IMR-90 (cell line): ENCODE measurements around the gene PAWR. TPM values are rescaled to one million over a fixed set of nuclear protein-coding genes. Genes with fewer than 3 reads are reported as not detected.
A peak's percentile ranks its signal among the peaks of the same experiment; 100 is the strongest.

ENCODE experiments used
- ATAC-seq: fragments of 200-7000 bp; cut with Tn5 transposase; 2 replicates; pipeline ENCODE4 v1.9.1; 2020; ENCODE audit warnings: low read depth, mild to moderate bottlenecking, moderate library complexity
- BruUV-seq: library from RNA; stranded (reverse); fragments of 400-500 nt; replicated peaks from 2 replicates; lab custom pipeline; 2021; lab: Mats Ljungman, UMichigan
- CTCF ChIA-PET: fragments of 300-600 bp; formaldehyde crosslinking; extraction: SDS; loops from one replicate; lab custom pipeline; 2021; ENCODE audit warnings: antibody characterized with exemption; lab: Yijun Ruan, JAX
- POLR2A ChIA-PET: fragments of 300-600 bp; sonication (Branson Sonifier 250); formaldehyde crosslinking; loops from one replicate; lab custom pipeline; 2022; ENCODE audit warnings: antibody characterized with exemption; ENCODE audit not compliant: unreplicated experiment; lab: Charles Lee
- DNase-seq: peaks from one replicate; pipeline ENCODE4 v3.0.0; 2013
- H2AFZ ChIP-seq: replicated peaks from 2 replicates; pipeline ENCODE3; 2013; ENCODE audit warnings: low read length, mild to moderate bottlenecking; ENCODE audit not compliant: poor library complexity
- H2AK5ac ChIP-seq: 2 replicates; pipeline ENCODE4 v1.6.1; 2013; ENCODE audit warnings: low read depth, low read length, inconsistent platforms
- H2AK9ac ChIP-seq: replicated peaks from 2 replicates; pipeline ENCODE3; 2013; ENCODE audit warnings: mild to moderate bottlenecking, low read depth, low read length, moderate library complexity; ENCODE audit not compliant: poor library complexity
- H2BK120ac ChIP-seq: 2 replicates; pipeline ENCODE4 v1.6.1; 2013; ENCODE audit warnings: low read depth, low read length, inconsistent platforms
- H2BK15ac ChIP-seq: 3 replicates; pipeline ENCODE4 v1.6.1; 2013; ENCODE audit warnings: low read depth, low read length, inconsistent platforms
- H2BK20ac ChIP-seq: 2 replicates; pipeline ENCODE4 v1.6.1; 2013; ENCODE audit warnings: low read depth, mild to moderate bottlenecking, inconsistent platforms, low read length, moderate library complexity
- H2BK5ac ChIP-seq: 2 replicates; pipeline ENCODE4 v1.6.1; 2013; ENCODE audit warnings: mild to moderate bottlenecking, low read depth, low read length, inconsistent platforms; ENCODE audit not compliant: poor library complexity, severe bottlenecking
- H3K14ac ChIP-seq: replicated peaks from 2 replicates; pipeline ENCODE4 v1.6.1; 2013; ENCODE audit warnings: low read depth, low read length, inconsistent platforms
- H3K18ac ChIP-seq: 2 replicates; pipeline ENCODE4 v1.6.1; 2013; ENCODE audit warnings: low read depth, low read length, control low read depth
- H3K23ac ChIP-seq: 2 replicates; pipeline ENCODE4 v1.6.1; 2013; ENCODE audit warnings: low read depth, low read length, inconsistent platforms
- H3K27ac ChIP-seq: 2 replicates; pipeline ENCODE4 v1.5.1; 2013; ENCODE audit warnings: mild to moderate bottlenecking, control low read depth, low read length; ENCODE audit not compliant: insufficient read depth
- H3K27me3 ChIP-seq: 2 replicates; pipeline ENCODE4 v1.6.1; 2013; ENCODE audit warnings: low read length; ENCODE audit not compliant: control insufficient read depth, insufficient read depth
- H3K36me3 ChIP-seq: 2 replicates; pipeline ENCODE4 v1.6.1; 2013; ENCODE audit warnings: low read length, mixed read lengths; ENCODE audit not compliant: control insufficient read depth, insufficient read depth
- H3K4ac ChIP-seq: 2 replicates; pipeline ENCODE4 v1.6.1; 2013; ENCODE audit warnings: low read depth, low read length, inconsistent platforms
- H3K4me1 ChIP-seq: 2 replicates; pipeline ENCODE4 v1.6.1; 2013; ENCODE audit warnings: low read length, mixed read lengths; ENCODE audit not compliant: control insufficient read depth, insufficient read depth
- H3K4me2 ChIP-seq: 2 replicates; pipeline ENCODE4 v1.6.1; 2013; ENCODE audit warnings: low read depth, mild to moderate bottlenecking, control low read depth, low read length, moderate library complexity
- H3K4me3 ChIP-seq: 2 replicates; pipeline ENCODE4 v1.5.1; 2013; ENCODE audit warnings: low read depth, mild to moderate bottlenecking, control low read depth, low read length, moderate library complexity; ENCODE audit not compliant: insufficient read depth
- H3K56ac ChIP-seq: 2 replicates; pipeline ENCODE4 v1.6.1; 2013; ENCODE audit warnings: low read length, inconsistent platforms; ENCODE audit not compliant: insufficient read depth; ENCODE audit errors: extremely low read depth
- H3K79me1 ChIP-seq, 2 experiments: 2 replicates each; pipeline ENCODE4 v1.6.1; 2013; ENCODE audit warnings: low read length in 2 of 2, inconsistent platforms in 1 of 2, low read depth in 1 of 2
- H3K9ac ChIP-seq: 2 replicates; pipeline ENCODE4 v1.6.1; 2013; ENCODE audit warnings: low read depth, low read length, control low read depth
- H3K9me1 ChIP-seq: 2 replicates; pipeline ENCODE4 v1.6.1; 2013; ENCODE audit warnings: low read length, inconsistent platforms; ENCODE audit not compliant: insufficient read depth
- H3K9me3 ChIP-seq: 2 replicates; pipeline ENCODE4 v1.6.1; 2013; ENCODE audit warnings: low read length; ENCODE audit not compliant: control insufficient read depth, insufficient read depth
- H4K20me1 ChIP-seq: 2 replicates; pipeline ENCODE4 v1.6.1; 2013; ENCODE audit warnings: low read length, inconsistent platforms; ENCODE audit not compliant: insufficient read depth
- H4K5ac ChIP-seq: 2 replicates; pipeline ENCODE4 v1.6.1; 2013; ENCODE audit warnings: mild to moderate bottlenecking, low read depth, low read length, control low read depth
- H4K8ac ChIP-seq, 2 experiments: 2 replicates each; pipeline ENCODE4 v1.6.1; 2013; ENCODE audit warnings: low read depth in 2 of 2, low read length in 2 of 2, control low read depth in 1 of 2, inconsistent platforms in 1 of 2
- H4K91ac ChIP-seq: 2 replicates; pipeline ENCODE4 v1.6.1; 2013; ENCODE audit warnings: low read depth, low read length, inconsistent platforms; ENCODE audit not compliant: insufficient read depth
- BHLHE40 ChIP-seq: fragments of 150-350 bp; IDR thresholded peaks from 2 replicates; pipeline ENCODE4 v1.6.1; 2016; ENCODE audit warnings: mild to moderate bottlenecking, low read depth, low read length
- MAFK ChIP-seq: IDR thresholded peaks from 2 replicates; pipeline ENCODE4 v1.6.1; 2012; ENCODE audit warnings: low read depth, low read length, improper control_type of control experiment
- SMC3 ChIP-seq: fragments of 150-350 bp; IDR thresholded peaks from 2 replicates; pipeline ENCODE4 v1.6.1; 2016; ENCODE audit warnings: low read depth, mild to moderate bottlenecking, antibody characterized with exemption, low read length, moderate library complexity
- WGBS, 2 experiments: methylation state at CpG; one replicate each; pipeline versions ENCODE4 v1.1.5 to v1.1.7; 2013; ENCODE audit warnings: missing lambda C conversion rate in 2 of 2; ENCODE audit not compliant: insufficient read length in 1 of 2; ENCODE audit errors: extremely low coverage in 2 of 2; 5-methylcytosine and 5-hydroxymethylcytosine counted together
- dilution Hi-C: fragments of 300-500 bp; cut with HindIII; formaldehyde crosslinking; loops from one replicate; pipeline ENCODE4 v1.14.3; 2018; ENCODE audit warnings: low sequenced_read_pairs; ENCODE audit not compliant: unreplicated experiment
- in situ Hi-C: fragments of 300-500 bp; cut with MboI; formaldehyde crosslinking; loops from 3 replicates; pipeline ENCODE4 v1.14.3; 2019; ENCODE audit warnings: low sequenced_read_pairs, inconsistent platforms, mixed read lengths
- intact Hi-C: fragments of 100-400 bp; cut with micrococcal nuclease; formaldehyde crosslinking; loops from 2 replicates; pipeline ENCODE4 v1.10.0; 2022
- polyA plus RNA-seq, 3 experiments: library from polyadenylated mRNA; depleted of rRNA; stranded (reverse); fragments of >200 nt; gene quantifications; 2 replicates each; pipeline ENCODE4 v1.2.3, GENCODE V29; 2012; ENCODE audit warnings: low replicate concordance in 1 of 3
- total RNA-seq: library from RNA; depleted of rRNA; stranded (reverse); fragments of >200 nt; gene quantifications from 2 replicates; pipeline ENCODE4 v1.2.3, GENCODE V29; 2012
- TF ChIP-seq, protein P1 (sequence below): conservative IDR thresholded peaks from 2 replicates; pipeline ENCODE4 v1.5.1; 2012; ENCODE audit warnings: mild to moderate bottlenecking, low read depth, low read length, improper control_type of control experiment

The PAWR gene
- total and polyA plus RNA-seq, 2 of the 4 experiments (the other 2 are of a cell fraction) = 13.2 to 13.6 TPM

DNA sequence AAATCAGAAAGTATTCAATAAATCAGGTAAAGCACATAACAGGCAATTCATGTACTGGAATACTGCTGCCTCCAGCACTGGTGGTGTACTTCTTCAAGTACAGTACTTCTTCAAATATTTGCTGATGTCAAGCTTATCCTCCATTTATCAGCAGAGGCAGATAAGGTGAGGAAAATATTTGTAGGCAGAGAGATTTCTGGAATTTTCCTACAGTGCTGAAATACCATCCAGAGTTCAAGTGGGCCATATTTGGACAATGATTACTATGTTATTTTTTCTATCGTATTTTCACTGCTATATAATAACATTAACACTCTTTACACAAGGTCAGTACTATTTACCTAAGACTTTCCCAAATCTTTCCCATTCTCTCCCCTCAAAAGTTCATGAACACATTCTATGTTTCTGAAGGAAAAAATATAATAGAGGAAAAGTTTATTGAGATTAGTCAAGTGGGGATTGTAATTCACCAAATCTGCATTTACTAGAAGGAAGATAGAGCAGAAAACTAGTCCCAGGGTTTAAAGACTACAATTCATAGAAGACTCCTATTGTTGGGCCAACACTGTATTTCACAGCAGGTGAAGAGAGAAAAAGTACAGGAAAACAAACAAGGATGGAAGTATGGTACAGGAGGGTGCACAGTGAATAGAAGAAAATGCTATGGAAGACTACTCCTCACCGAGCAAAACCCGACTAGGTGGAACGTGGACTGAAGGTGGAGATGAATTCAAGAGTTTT lies 141.1 kb downstream of the PAWR start:
- ChIA-PET CTCF (no interaction called here), POLR2A (no interaction called here)
- Histone ChIP-seq H3K23ac (no peak overlapping the region), H3K79me1 (0 out of 4 replicates have a peak, but pooled peaks cover 0 to 6% of the 10 kb centered on the region in 2 experiments), H4K5ac (peak overlapping the region; percentile 39; the same call in 1 of the 2 replicates), H3K36me3 (peaks cover 3% of the 10 kb centered on the region), H3K56ac (no peak overlapping the region), H4K8ac (peak overlapping the region in 1 of 2 experiments; percentile 44; a peak in 1 of 4 replicates), H2BK20ac (peak overlapping the region; percentile 84), H3K14ac (no peak overlapping the region; the same call in 1 of the 2 replicates), H2BK5ac (peak overlapping the region; percentile 73), H3K27ac (peak overlapping the region; percentile 7; the same call in 1 of the 2 replicates), H4K20me1 (no peaks in the 10 kb centered on the region), H2AK9ac (no peak overlapping the region), H2BK120ac (peak overlapping the region; percentile 96), H2AK5ac (peak overlapping the region; percentile 65; the same call in 1 of the 2 replicates), H3K4me3 (no peak overlapping the region), H3K4me2 (no peak overlapping the region; the same call in 1 of the 2 replicates), H4K91ac (peak overlapping the region; percentile 19), H3K18ac (peak overlapping the region; percentile 24; the same call in 1 of the 2 replicates), H3K9me3 (no peaks in the 10 kb centered on the region), H2AFZ (no peak overlapping the region), H3K4me1 (peaks cover 19% of the 10 kb centered on the region), H3K9me1 (peaks cover 4% of the 10 kb centered on the region; the same call in 1 of the 2 replicates), H3K27me3 (no peaks in the 10 kb centered on the region), H3K9ac (no peak overlapping the region), H2BK15ac (peak overlapping the region; percentile 15; the same call in 1 of the 3 replicates), H3K4ac (peak overlapping the region; percentile 92; the same call in 1 of the 2 replicates)
- BruUV-seq = no TSS peak
- intact Hi-C loops (loop anchor here (10.0 kb wide), 3 partner anchors 495 to 1215 kb away; no protein-coding TSS in a partner anchor), in situ Hi-C loops (loop anchor here (5.0 kb wide), 1 partner anchor 142 kb away; no protein-coding TSS in a partner anchor), dilution Hi-C loops (no loop called here)
- peak; percentile 52 for DNase-seq
- peak; percentile 15; the same call in 1 of the 2 replicates for ATAC-seq
- TF ChIP-seq, protein P1, sequence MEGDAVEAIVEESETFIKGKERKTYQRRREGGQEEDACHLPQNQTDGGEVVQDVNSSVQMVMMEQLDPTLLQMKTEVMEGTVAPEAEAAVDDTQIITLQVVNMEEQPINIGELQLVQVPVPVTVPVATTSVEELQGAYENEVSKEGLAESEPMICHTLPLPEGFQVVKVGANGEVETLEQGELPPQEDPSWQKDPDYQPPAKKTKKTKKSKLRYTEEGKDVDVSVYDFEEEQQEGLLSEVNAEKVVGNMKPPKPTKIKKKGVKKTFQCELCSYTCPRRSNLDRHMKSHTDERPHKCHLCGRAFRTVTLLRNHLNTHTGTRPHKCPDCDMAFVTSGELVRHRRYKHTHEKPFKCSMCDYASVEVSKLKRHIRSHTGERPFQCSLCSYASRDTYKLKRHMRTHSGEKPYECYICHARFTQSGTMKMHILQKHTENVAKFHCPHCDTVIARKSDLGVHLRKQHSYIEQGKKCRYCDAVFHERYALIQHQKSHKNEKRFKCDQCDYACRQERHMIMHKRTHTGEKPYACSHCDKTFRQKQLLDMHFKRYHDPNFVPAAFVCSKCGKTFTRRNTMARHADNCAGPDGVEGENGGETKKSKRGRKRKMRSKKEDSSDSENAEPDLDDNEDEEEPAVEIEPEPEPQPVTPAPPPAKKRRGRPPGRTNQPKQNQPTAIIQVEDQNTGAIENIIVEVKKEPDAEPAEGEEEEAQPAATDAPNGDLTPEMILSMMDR = no peak
- TF ChIP-seq MAFK (peak; percentile 28; the same call in 1 of the 2 replicates), SMC3 (no peak), BHLHE40 (no peak)
- 100% methylated on average over 1 of the region's 4 CpGs; no CpG with 5 or more reads in 1 of the 2 experiments for WGBS, 2 experiments
